GM19372 (cell line): ENCODE measurements around the gene CAPZA3.
"Not testable (repeated sequence)": the region's sequence is repeated elsewhere in the genome, so short reads cannot be mapped to it uniquely, and the experiment has no call there.

Experiments
- ATAC-seq: cut with Tn5 transposase; IDR thresholded peaks from one replicate; pipeline ENCODE4 v1.9.1; 2021; ENCODE audit warnings: mild to moderate bottlenecking, low read depth, moderate library complexity; ENCODE audit not compliant: unreplicated experiment

CAPZA3 gene

GRCh38 chr12:18752947-18753346 is 15.0 kb downstream of the CAPZA3 start:
- ATAC-seq: no peak

- ATAC-seq: no peak
Observed at GRCh38 chr12:18753481-18754123, 15.7 kb downstream of the CAPZA3 start.

DNA sequence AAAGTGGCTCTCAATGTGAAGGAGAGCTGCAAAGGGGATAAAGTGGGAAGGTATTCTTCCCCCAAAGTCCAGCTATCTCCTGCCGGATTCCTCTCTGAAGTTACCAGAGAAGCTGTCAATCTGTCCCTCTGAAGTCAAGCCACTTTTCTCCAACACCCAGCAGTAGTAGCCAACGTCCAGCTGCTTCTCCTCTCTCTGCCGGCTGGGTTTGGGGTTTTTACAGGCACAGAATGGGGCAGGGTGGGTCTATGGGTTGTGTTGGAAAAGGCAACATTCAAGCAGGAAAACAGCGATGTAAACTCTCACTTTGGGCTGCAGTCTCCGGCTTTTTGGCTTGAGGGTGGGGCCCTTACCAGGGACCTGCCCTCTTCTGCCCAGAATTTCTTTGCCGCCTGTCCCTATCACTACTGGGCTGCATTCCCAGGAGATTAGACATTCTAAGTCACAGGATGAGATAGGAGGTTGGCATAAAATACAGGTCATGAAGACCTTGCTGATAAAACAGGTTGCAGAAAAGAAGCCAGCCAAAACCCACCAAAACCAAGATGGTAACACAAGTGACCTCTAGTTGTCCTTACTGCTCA is 16.3 kb downstream of the CAPZA3 start:
- ATAC-seq: no peak

GRCh38 chr12:18755341-18755740 is 17.4 kb downstream of the CAPZA3 start:
- no peak for ATAC-seq

- not testable (repeated sequence) for ATAC-seq
Observed at GRCh38 chr12:18766479-18766878, 28.6 kb downstream of the CAPZA3 start.

DNA sequence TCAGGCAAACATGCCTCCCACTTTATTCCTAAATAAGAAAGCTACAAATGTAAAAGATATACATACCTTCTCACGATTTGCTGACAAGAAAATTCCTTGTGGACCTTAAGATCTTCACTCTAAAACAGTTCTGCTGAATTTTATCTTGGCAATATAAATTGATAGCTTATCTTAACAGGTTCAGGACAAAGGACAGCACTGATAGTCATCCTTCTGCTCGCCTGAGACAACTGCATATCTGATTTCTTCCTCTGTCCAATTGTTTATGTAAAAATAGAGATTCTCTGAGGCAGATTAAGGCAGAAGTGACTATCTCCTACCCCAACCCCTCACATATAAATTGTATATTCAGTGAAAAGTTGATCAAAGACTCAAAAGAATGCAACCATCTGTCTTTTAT is 44.9 kb downstream of the CAPZA3 start:
- ATAC-seq: no peak

- ATAC-seq: not testable (repeated sequence)
Observed at GRCh38 chr12:18785465-18785864, 47.5 kb downstream of the CAPZA3 start.
